SK-N-SH (cell line): ENCODE data around the gene CHRM4. TPM values are rescaled to one million over a fixed set of nuclear protein-coding genes. Genes with fewer than 3 reads are reported as not detected.

ENCODE experiments used
- CTCF ChIA-PET: fragments of 300-600, 350-600 bp; formaldehyde crosslinking; extraction: SDS; loops from one replicate; lab custom pipeline; 2021; lab: Yijun Ruan, JAX
- POLR2A ChIA-PET: fragments of 350-600 bp; sonication (Branson Sonifier 250); formaldehyde crosslinking; extraction: SDS; loops from one replicate; lab custom pipeline; 2020; ENCODE audit warnings: antibody characterized with exemption, inconsistent platforms; lab: Yijun Ruan, JAX
- DNase-seq: peaks from one replicate; pipeline ENCODE4 v3.0.0; 2012
- H2AFZ ChIP-seq: fragments of 200-600 bp; sonication (generic); 2 replicates; pipeline ENCODE4 v1.8.1; 2016; ENCODE audit warnings: antibody characterized with exemption, mild to moderate bottlenecking, low read depth
- H3F3A ChIP-seq: fragments of 200-600 bp; sonication (generic); replicated peaks from 2 replicates; pipeline ENCODE3; 2016; ENCODE audit warnings: antibody characterized with exemption, mild to moderate bottlenecking; ENCODE audit not compliant: insufficient read depth
- H3K27ac ChIP-seq, 2 experiments: fragments of 200-500 bp in 1 of 2; fragments of 200-600 bp in 1 of 2; sonication (Bioruptor generic) in 1 of 2; sonication (generic), shearing (Covaris generic) in 1 of 2; 2 replicates each; pipeline versions ENCODE4 v1.5.1 to v1.6.1; 2014 to 2016; ENCODE audit warnings: low read depth in 2 of 2, inconsistent platforms in 1 of 2, low read length in 1 of 2, mild to moderate bottlenecking in 1 of 2, mixed read lengths in 1 of 2
- H3K27me3 ChIP-seq: fragments of 200-600 bp; sonication (generic), shearing (Covaris generic); 2 replicates; pipeline ENCODE4 v1.6.1; 2016; ENCODE audit warnings: mixed run types; ENCODE audit not compliant: insufficient read depth
- H3K36me3 ChIP-seq, 2 experiments: fragments of 200-500 bp in 1 of 2; fragments of 200-600 bp in 1 of 2; sonication (Bioruptor generic) in 1 of 2; sonication (generic) in 1 of 2; replicated peaks in 1 of 2; 2 replicates each; pipeline versions ENCODE3 to v1.5.1; 2014 to 2016; ENCODE audit warnings: low read length in 1 of 2, mild to moderate bottlenecking in 1 of 2; ENCODE audit not compliant: insufficient read depth in 2 of 2, control insufficient read depth in 1 of 2
- H3K4me1 ChIP-seq, 2 experiments: fragments of 200-500 bp in 1 of 2; fragments of 200-600 bp in 1 of 2; sonication (Bioruptor generic) in 1 of 2; sonication (generic), shearing (Covaris generic) in 1 of 2; 2 replicates each; pipeline versions ENCODE4 v1.5.1 to v1.6.1; 2014 to 2016; ENCODE audit warnings: low read depth in 1 of 2, low read length in 1 of 2, mixed run types in 1 of 2; ENCODE audit not compliant: insufficient read depth in 2 of 2, control insufficient read depth in 1 of 2
- H3K4me2 ChIP-seq: fragments of 200-600 bp; sonication (generic), shearing (Covaris generic); 2 replicates; pipeline ENCODE4 v1.6.1; 2017; ENCODE audit warnings: mixed run types
- H3K4me3 ChIP-seq, 2 experiments: fragments of 200-500 bp in 1 of 2; fragments of 200-600 bp in 1 of 2; sonication (Bioruptor generic) in 1 of 2; sonication (generic), shearing (Covaris generic) in 1 of 2; 2 replicates each; pipeline versions ENCODE4 v1.5.1 to v1.8.1; 2014 to 2016; ENCODE audit warnings: low read depth in 2 of 2, inconsistent platforms in 1 of 2, low read length in 1 of 2, mild to moderate bottlenecking in 1 of 2, mixed read lengths in 1 of 2, moderate library complexity in 1 of 2
- H3K79me2 ChIP-seq: fragments of 200-600 bp; sonication (generic); 2 replicates; pipeline ENCODE4 v1.8.1; 2017; ENCODE audit warnings: mild to moderate bottlenecking; ENCODE audit not compliant: insufficient read depth
- H3K9ac ChIP-seq: fragments of 200-600 bp; sonication (generic); 2 replicates; pipeline ENCODE4 v1.6.1; 2017; ENCODE audit warnings: mixed run types
- H3K9me2 ChIP-seq: fragments of 200-600 bp; sonication (generic); 2 replicates; pipeline ENCODE4 v1.6.1; 2017; ENCODE audit warnings: mixed run types
- H3K9me3 ChIP-seq: fragments of 200-600 bp; sonication (generic); 2 replicates; pipeline ENCODE4 v1.6.1; 2017; ENCODE audit warnings: mixed run types, mild to moderate bottlenecking, moderate library complexity
- H4K20me1 ChIP-seq: fragments of 200-600 bp; sonication (generic); 2 replicates; pipeline ENCODE4 v1.6.1; 2017; ENCODE audit warnings: mild to moderate bottlenecking, mixed run types; ENCODE audit not compliant: insufficient read depth
- CHD2 ChIP-seq: fragments of 150-350 bp; IDR thresholded peaks from 2 replicates; pipeline ENCODE4 v1.6.1; 2018; ENCODE audit warnings: low read length; ENCODE audit not compliant: partially characterized antibody
- ELF1 ChIP-seq: IDR thresholded peaks from 2 replicates; pipeline ENCODE4 v1.4.0; 2012
- EP300 ChIP-seq, 2 experiments: IDR thresholded peaks; 2 replicates each; pipeline versions ENCODE4 v1.4.0 to v1.6.1; 2012; ENCODE audit warnings: borderline replicate concordance in 1 of 2, low read depth in 1 of 2, low read length in 1 of 2
- EZH2phosphoT487 ChIP-seq: fragments of 200-600 bp; sonication (generic); IDR thresholded peaks from 2 replicates; pipeline ENCODE4 v1.6.1; 2017; ENCODE audit warnings: low read depth, mixed run types, mild to moderate bottlenecking, antibody characterized with exemption, moderate library complexity, borderline replicate concordance
- FOXJ3 ChIP-seq: sonication (generic); formaldehyde crosslinking; IDR thresholded peaks from 2 replicates; pipeline ENCODE4 v1.5.1; 2020; ENCODE audit warnings: mild to moderate bottlenecking, missing genetic modification reagents
- JUND ChIP-seq: IDR thresholded peaks from 2 replicates; pipeline ENCODE4 v1.4.0; 2012
- MEF2A ChIP-seq: IDR thresholded peaks from 2 replicates; pipeline ENCODE4 v1.4.0; 2012; ENCODE audit warnings: low read depth, borderline replicate concordance
- NRF1 ChIP-seq: IDR thresholded peaks from 2 replicates; pipeline ENCODE4 v1.6.1; 2012; ENCODE audit warnings: low read depth, mild to moderate bottlenecking, low read length
- RAD21 ChIP-seq: IDR thresholded peaks from 2 replicates; pipeline ENCODE4 v1.6.1; 2012; ENCODE audit warnings: mild to moderate bottlenecking, low read length
- RCOR1 ChIP-seq: fragments of 150-350 bp; IDR thresholded peaks from 2 replicates; pipeline ENCODE4 v1.6.1; 2017; ENCODE audit warnings: antibody characterized with exemption, low read length
- SIN3A ChIP-seq: IDR thresholded peaks from 2 replicates; pipeline ENCODE4 v1.6.1; 2012; ENCODE audit warnings: low read depth, mild to moderate bottlenecking, low read length, moderate library complexity, borderline replicate concordance
- SMC3 ChIP-seq: IDR thresholded peaks from 2 replicates; pipeline ENCODE4 v1.6.1; 2012; ENCODE audit warnings: low read depth, low read length, improper control_type of control experiment
- TAF1 ChIP-seq: IDR thresholded peaks from 2 replicates; pipeline ENCODE4 v1.6.1; 2012; ENCODE audit warnings: low read depth, mild to moderate bottlenecking, low read length, moderate library complexity, borderline replicate concordance
- TCF12 ChIP-seq: IDR thresholded peaks from 2 replicates; pipeline ENCODE4 v1.4.0; 2012
- YY1 ChIP-seq: IDR thresholded peaks from 2 replicates; pipeline ENCODE4 v1.4.0; 2012; ENCODE audit warnings: low read depth, mild to moderate bottlenecking
- WGBS: methylation state at CpG from one replicate; pipeline ENCODE4 v1.1.6; 2017; ENCODE audit warnings: low lambda C conversion rate; 5-methylcytosine and 5-hydroxymethylcytosine counted together
- polyA plus RNA-seq, 3 experiments: library from polyadenylated mRNA; depleted of rRNA; stranded (reverse); fragments of >200 nt; gene quantifications; 2 replicates each; pipeline ENCODE4 v1.2.3, GENCODE V29; 2012
- TF ChIP-seq, protein P1 (sequence below): fragments of 200-600 bp; sonication (generic); IDR thresholded peaks from 2 replicates; pipeline ENCODE4 v1.6.1; 2017; ENCODE audit warnings: antibody characterized with exemption, mild to moderate bottlenecking, moderate library complexity
- TF ChIP-seq, protein P2 (sequence below): IDR thresholded peaks from 2 replicates; pipeline ENCODE4 v1.4.0; 2012; ENCODE audit warnings: low read depth, borderline replicate concordance
- TF ChIP-seq, protein P3 (sequence below): IDR thresholded peaks from 2 replicates; pipeline ENCODE4 v1.4.0; 2012; ENCODE audit warnings: low read depth, borderline replicate concordance

Gene CHRM4
- polyA plus RNA-seq, 1 of the 3 experiments (the other 2 are of a cell fraction) = 0.26 TPM

DNA sequence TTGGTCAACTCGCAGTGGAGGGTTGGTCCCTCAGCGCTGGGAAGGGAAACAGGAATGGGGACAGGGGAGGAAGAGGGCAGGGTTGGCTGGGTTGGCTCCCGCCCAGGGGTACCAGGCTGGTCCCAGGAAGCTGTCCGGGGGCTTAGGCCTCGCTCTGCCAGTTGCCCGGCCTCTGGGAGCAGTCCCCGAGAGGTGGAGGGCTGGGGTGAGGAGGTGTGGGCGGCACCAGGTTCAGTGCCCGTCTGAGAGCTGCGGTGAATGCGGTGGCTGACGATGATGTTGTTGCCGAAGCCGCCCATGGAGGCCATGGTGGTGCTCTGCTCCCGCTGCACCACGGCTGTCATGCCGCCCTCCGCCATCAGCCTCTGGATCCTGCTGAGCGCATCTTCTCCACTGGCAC lies 6.0 kb upstream of the CHRM4 start:
- POLR2A ChIA-PET = no interaction called here
- 98% methylated on average over 18 of the region's 19 CpGs for WGBS
- CTCF ChIA-PET = interaction anchor here (1.0 to 9.9 kb wide), 4 partner anchors 7 to 132 kb away, joined by 3 to 96 read pairs (median 4); partner anchors contain the start of gene CHRM4

More for the DNA sequence above, 6.0 kb upstream of the CHRM4 start:
- Histone ChIP-seq H3K79me2 (no peaks in the 10 kb centered on the region), H3F3A (peaks cover 7% of the 10 kb centered on the region), H3K27me3 (no peaks in the 10 kb centered on the region), H2AFZ (no peak overlapping the region), H3K9me3 (no peaks in the 10 kb centered on the region), H4K20me1 (peaks cover 10% of the 10 kb centered on the region), H3K4me2 (no peak overlapping the region), H3K27ac (no peak overlapping the region), H3K4me3 (no peak overlapping the region), H3K9ac (no peak overlapping the region), H3K4me1 (peaks cover 0 to 5% of the 10 kb centered on the region in 2 experiments; a peak in 1 of 4 replicates), H3K9me2 (no peaks in the 10 kb centered on the region), H3K36me3 (peaks cover 0 to 12% of the 10 kb centered on the region in 2 experiments)
- TF ChIP-seq JUND (no peak), RAD21 (no peak), CHD2 (no peak), SMC3 (no peak), NRF1 (no peak), ELF1 (no peak), MEF2A (no peak), YY1 (no peak), SIN3A (no peak), EZH2phosphoT487 (no peak), EP300 (IDR thresholded peaks at IDR 0.05; ENCODE audit: borderline replicate concordance in 1 of 2, low read depth in 1 of 2, low read length in 1 of 2) (no peak), FOXJ3 (CRISPR knock-in tag) (no peak), TCF12 (no peak), RCOR1 (no peak), TAF1 (no peak)
- TF ChIP-seq, protein P1, sequence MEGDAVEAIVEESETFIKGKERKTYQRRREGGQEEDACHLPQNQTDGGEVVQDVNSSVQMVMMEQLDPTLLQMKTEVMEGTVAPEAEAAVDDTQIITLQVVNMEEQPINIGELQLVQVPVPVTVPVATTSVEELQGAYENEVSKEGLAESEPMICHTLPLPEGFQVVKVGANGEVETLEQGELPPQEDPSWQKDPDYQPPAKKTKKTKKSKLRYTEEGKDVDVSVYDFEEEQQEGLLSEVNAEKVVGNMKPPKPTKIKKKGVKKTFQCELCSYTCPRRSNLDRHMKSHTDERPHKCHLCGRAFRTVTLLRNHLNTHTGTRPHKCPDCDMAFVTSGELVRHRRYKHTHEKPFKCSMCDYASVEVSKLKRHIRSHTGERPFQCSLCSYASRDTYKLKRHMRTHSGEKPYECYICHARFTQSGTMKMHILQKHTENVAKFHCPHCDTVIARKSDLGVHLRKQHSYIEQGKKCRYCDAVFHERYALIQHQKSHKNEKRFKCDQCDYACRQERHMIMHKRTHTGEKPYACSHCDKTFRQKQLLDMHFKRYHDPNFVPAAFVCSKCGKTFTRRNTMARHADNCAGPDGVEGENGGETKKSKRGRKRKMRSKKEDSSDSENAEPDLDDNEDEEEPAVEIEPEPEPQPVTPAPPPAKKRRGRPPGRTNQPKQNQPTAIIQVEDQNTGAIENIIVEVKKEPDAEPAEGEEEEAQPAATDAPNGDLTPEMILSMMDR = no peak
- TF ChIP-seq, protein P2, sequence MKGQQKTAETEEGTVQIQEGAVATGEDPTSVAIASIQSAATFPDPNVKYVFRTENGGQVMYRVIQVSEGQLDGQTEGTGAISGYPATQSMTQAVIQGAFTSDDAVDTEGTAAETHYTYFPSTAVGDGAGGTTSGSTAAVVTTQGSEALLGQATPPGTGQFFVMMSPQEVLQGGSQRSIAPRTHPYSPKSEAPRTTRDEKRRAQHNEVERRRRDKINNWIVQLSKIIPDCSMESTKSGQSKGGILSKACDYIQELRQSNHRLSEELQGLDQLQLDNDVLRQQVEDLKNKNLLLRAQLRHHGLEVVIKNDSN = no peak
- TF ChIP-seq, protein P3, sequence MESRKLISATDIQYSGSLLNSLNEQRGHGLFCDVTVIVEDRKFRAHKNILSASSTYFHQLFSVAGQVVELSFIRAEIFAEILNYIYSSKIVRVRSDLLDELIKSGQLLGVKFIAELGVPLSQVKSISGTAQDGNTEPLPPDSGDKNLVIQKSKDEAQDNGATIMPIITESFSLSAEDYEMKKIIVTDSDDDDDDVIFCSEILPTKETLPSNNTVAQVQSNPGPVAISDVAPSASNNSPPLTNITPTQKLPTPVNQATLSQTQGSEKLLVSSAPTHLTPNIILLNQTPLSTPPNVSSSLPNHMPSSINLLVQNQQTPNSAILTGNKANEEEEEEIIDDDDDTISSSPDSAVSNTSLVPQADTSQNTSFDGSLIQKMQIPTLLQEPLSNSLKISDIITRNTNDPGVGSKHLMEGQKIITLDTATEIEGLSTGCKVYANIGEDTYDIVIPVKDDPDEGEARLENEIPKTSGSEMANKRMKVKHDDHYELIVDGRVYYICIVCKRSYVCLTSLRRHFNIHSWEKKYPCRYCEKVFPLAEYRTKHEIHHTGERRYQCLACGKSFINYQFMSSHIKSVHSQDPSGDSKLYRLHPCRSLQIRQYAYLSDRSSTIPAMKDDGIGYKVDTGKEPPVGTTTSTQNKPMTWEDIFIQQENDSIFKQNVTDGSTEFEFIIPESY = no peak
- DNase-seq = no peak
